GM18505 (cell line): Measurements from ENCODE around the gene SNTG2.
A peak's percentile ranks its signal among the peaks of the same experiment; 100 is the strongest.

Experiments used
- ATAC-seq: cut with Tn5 transposase; IDR thresholded peaks from one replicate; pipeline ENCODE4 v1.9.1; 2021; ENCODE audit not compliant: unreplicated experiment
- POLR2A ChIP-seq: IDR thresholded peaks from 4 replicates; pipeline ENCODE4 v1.6.1; 2011; ENCODE audit warnings: borderline replicate concordance; ENCODE audit not compliant: insufficient read depth, insufficient read length; ENCODE audit errors: extremely low read depth

SNTG2 gene

DNA sequence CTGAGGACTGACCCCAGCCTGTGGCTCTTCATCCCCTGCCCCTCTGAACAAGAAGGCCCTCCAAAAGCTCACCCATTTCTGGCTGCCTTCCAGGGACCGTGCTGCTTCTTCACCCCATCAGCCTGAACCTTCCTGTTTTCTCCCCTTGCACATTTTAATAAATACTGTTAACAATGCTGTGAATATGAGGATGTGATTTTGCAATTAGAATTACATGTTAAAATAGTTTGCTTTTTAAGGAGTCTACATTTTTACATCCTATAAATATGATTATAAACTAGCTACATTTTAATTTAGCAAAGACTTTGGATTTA lies 4.0 kb downstream of the SNTG2 start:
- no peak for TF ChIP-seq POLR2A
- no peak for ATAC-seq

DNA sequence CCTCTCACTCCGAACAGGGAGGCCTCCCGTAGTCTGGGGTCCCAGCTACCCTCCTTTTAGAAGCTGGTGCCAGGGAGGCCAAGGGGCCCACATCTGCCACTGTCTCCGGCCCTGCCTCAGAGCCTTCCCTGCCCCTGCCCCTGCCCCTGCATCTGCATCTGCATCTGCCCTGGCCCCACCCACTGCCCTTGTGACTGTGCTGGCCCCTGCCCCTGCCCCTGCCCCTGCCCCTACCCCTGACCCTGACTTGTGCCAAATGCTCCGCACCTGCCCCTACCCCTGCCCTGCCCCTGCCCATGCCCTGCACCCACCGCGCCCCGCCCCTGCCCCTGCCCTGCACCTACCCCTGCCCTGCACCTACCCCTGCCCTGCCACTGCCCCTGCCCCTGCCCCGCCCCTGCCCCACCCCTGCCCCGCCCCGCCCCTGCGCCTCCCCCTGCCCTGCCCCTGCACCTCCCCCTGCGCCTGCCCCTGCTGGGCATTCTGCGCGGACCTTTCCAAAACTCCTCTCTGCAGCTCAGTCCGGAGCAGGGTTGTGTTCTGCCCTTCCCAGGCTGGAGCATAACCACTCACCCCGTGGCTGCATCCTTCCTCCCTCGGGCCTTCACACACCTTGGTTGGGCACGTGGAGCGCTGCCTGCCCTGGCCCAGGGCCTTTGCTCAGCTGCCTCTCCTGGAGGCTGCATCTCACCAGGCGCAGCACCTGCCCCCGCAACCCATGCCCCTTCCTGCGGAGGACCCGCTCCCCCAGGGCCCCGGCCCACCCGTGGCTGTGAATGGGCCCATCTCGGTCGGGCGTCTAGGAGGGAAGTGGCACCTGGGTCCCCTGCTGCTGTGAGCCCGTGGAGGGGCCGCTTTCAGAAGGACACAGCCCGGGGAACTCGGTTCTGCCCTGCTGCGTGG lies 5.4 kb downstream of the SNTG2 start:
- ATAC-seq: no peak
- TF ChIP-seq POLR2A: no peak

DNA sequence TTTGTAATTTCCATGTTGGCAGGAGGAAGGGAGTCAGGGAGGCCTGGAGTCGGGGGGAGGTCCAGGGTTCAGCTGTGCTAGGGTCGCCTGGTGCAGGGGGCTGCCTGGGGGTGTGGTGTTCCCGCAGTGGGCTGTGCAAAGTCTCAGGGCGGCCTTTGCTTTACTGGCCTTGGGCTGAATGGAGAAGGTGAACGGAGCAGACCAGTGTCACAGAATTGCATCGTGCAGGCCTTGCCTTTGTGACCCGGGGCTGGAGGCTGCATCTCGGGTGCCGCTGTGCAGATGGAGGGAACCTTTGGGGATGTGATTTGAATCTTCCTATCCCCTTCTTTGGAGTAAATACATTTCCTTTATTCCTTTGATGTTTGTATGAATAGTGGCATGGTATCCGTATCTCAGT lies 8.8 kb downstream of the SNTG2 start:
- no peak for ATAC-seq
- no peak for TF ChIP-seq POLR2A

DNA sequence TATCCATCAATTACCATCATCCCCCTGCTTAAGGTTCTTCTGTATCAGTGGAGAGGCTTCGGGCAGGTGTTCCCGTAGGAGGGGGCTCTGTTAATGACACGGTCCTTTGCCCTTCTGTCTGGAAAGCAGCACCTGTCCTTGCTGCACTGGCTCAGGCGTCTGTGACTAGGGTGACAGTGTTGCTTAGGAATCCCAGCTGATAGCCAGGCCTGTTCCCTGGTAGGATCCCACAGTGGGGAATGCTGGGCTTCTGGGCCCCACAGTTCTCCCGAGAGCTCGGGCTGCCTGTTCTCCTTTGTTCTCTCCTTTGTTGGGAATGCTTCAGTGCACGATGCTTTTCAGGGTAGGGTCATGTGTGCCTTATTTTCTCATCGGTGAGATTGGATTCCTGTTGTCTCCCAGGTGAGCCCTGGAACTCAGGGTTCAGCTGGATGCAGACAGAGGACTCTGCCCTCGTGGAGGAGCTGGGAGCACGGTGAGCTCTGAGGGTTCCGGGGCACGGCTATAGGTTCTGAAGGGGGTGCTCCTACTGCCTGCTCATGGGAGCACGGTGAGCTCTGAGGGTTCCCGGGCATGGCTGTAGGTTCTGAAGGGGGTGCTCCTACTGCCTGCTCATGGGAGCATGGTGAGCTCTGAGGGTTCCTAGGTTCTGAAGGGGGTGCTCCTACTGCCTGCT lies 9.6 kb downstream of the SNTG2 start:
- ATAC-seq: no peak
- no peak for TF ChIP-seq POLR2A

DNA sequence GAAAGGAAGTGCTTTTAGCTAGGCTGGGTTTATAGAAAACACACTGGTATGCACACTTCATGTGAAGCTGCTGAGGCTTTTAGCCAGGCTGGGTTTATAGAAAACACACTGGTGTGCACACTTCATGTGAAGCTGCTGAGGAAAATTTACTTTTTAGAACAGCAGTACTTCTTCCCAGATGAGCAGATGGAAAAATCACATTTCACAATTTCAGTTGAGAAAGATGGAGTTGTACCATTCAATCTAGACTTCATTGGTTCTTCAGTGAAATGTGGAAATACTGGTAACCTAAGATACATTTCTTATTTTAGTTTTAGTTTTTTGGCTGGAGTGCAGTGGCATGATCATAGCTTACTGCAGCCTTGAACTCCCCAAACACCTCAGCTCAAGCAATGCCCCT lies 11.1 kb downstream of the SNTG2 start:
- no peak for ATAC-seq
- no peak for TF ChIP-seq POLR2A

DNA sequence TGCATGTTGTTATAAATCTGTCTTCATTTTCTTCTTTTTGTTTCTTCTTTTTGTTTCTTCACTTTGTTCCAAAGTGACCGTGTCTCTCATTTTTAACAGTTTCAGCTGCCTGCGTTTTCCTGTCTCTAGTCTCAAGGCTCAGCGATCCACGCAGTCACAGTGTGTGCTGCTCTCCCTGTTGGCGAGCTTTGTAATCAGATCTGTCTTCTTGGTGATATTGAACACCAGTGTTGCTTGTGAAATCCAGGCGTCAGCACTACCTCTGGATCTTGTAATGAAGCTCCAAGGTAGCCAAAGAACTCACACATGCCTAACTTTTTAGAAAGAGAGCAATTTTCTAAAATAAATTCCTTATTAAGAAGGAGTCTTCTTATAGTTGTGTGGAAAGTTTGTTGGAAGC lies 13.2 kb downstream of the SNTG2 start:
- no peak for TF ChIP-seq POLR2A
- ATAC-seq: no peak

DNA sequence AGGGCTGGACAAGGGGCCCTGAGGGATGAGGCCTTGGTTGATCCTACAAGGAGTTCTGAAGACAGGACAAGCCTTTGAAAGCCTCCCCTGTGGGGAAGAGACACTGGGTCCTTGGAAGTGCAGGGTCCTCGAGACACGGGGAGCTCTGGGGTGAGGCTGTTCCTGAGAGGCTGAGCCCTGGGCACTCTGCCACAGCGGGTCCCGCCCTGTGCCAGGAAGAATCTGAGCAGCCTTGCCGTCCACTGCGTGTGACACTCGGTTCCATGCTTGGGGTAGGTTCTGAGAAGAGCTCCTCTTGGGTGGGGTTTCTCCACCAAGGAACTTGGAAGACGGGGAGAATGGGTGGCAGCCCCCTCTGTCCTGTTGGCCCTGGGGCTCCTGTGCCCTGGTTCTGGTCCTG lies 13.9 kb downstream of the SNTG2 start:
- ATAC-seq: no peak
- TF ChIP-seq POLR2A: no peak

DNA sequence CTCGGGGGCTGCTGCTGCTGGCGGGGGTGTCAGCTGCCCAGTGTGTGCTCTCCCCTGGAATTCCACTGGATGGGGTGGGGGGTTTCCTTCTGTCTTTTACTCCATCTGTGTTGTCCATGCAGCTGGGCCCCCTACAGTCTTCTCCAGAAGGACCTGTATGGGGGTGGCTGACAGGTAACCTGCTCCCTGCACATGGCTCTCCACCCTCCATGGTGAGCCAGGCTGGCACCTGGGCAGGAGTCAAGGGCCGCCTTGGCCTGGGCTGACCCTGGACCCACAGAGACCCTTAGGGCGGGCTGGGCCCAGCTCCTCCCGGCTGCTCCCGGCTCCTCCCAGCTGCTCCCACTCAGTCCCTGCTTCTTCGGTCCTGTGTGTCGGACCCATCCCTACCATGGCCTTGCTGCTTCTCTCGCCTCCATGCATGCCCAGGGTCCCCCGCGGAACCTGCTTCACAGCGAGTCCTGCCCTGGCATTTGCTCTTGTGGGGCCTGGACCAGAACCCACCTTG lies 15.0 kb downstream of the SNTG2 start:
- ATAC-seq: no peak
- TF ChIP-seq POLR2A: no peak

DNA sequence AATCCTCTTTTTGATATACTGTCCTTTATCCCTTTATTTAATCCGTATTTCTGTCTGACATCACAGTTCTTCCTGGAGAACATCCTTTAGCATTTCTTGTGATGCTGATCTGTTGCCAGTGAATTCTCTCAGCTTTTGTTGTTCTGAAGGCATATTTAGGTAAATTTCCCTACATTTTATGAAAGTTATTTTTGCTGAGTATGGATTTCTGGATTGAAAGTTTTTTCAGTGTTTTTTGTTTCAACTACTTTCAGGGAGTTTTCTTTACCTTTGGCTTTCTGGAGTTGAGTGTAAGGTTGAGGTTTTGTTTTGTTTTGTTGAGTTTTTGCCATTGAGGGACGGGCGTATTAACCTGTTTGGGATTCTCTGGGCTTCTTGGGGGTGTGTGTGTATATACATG lies 22.5 kb downstream of the SNTG2 start:
- no peak for TF ChIP-seq POLR2A
- no peak for ATAC-seq

DNA sequence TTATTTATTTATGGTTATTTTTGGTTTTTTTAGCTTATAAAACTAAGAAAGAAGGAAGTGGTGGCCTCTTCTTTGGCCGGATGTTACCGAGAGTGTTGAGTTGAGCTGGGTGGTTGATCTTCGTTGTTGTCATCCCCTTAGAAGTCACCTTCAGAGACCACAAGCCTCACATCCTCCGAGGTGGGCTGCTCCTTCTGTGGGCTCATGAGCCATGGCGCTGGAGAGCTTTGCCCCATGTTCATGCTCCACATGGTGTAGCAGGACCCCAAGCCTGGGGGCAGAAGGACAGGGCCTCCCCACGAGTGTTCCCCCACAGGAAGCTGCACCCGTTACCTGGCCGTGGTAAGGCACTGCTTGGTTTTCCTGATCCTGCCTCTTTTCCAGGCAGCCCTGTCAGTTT lies 23.4 kb downstream of the SNTG2 start:
- ATAC-seq: peak; percentile 89

DNA sequence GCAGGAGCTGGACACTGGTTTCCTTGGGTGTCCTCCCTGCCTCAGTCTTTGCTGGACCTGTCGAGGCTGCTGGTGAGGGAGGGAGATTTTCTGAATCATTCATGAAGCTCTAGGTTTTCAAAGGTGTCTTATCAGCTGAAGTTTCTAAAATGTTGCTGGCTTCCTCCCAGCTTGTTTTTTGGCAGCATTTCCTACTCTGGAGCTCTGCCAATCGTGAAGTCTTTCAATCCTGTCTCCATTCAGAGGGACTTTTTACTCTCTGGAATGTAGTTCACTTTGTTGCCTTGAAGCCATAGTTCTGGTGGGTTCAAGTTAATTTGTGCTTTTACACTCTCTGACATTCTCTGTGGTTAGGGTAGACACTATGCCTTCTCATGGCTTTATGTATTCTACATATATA lies 23.9 kb downstream of the SNTG2 start:
- TF ChIP-seq POLR2A: no peak
- peak; percentile 19 for ATAC-seq

More for the DNA sequence above, 23.4 kb downstream of the SNTG2 start:
- TF ChIP-seq POLR2A: no peak

DNA sequence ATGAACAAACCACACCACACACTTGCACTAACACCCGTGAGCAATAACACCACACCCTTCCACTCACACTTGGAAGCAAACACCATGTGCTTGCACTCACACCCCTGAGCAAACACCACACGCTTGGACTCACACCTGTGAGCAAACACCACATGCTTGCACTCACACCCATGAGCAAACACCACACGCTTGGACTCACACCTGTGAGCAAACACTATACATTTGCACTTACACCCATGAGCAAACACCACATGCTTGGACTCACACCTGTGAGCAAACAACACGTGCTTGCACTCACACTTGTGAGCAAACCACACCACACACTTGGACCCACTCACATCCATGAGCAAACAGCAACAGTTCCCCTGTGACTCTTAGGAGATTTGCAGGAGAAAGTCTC lies 24.4 kb downstream of the SNTG2 start:
- no peak for ATAC-seq
- no peak for TF ChIP-seq POLR2A

DNA sequence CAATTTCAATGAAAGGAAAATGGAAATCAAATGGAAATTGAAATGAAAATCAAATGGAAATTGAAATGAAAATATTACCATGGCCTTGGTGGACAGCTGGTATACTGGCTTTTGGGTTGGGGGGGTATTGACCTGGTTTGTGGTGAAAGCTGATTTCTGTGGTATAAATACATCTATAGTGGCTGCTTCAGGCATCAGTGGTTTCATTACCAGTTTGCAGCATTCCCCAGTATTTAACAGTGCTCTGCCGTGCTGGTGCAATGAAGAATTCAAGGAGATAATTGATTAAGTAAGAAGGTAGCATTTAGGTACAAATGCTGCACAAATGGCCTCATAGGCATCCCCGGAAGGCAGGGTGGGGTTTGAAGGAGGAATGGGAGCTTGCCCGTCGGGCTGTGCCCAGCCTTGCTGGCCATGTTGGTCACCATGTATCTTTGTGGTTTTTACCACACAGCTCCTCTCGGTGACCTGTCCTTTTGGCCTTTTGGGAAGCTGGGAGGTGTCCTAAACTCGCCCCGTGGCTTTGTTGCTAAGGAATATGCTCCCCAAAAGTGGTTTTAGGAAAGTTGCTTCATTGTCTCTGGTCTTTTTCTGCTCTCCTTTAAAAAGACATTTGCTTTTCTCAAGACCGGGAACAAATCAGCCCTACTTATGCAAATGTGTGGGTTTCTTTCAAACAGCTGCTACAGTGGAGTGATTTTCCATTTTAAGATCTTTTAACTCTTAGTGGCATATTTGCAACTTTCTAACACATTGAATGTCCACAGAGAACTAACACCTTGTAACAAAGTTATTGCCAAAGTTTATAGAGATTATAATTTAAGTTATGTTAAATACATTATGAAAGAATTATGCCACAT lies 28.6 kb downstream of the SNTG2 start:
- no peak for TF ChIP-seq POLR2A
- no peak for ATAC-seq
